Measurements from ENCODE around the gene UNC93B1.

UNC93B1 gene

DNA sequence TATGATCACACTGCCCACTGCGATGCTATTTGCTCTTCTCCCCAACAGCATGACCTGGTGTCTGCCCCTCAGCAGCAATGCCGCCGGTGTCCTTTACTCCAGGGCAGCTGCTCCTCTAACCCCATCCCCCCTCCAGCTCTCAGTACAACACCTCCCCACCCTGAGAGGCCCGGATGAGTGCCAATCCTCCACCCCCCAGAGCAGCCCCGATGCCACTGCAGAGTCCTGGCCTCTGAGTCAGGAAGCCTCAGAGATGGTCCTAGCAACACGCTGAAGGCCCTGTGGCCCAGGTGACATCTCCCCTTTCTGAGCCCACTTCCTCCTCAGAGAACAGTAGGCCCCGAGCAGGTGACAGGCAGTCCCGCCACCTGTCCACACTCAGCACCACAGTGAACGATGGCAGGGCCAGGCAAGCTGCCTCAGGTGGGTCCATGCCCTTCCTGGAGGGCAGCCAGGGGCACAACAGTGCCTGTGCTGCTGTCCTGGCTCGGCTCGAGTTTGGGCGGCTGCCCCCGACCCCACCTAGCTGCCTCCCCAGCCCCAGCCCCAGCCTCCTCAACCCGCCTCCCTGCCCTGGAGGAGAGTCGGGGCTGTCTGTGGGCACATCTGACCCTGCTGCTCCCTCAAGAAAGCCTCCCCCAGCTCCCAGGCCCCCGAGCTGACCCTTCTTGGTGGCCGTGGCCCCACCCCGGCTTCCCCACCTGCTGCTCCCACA is 22.7 kb upstream of the UNC93B1 start:
- in situ Hi-C loops (cut with HindIII; ENCODE audit: low pct_ligation_motif_present, low sequenced_read_pairs), result no loop called here
- H3K27me3 ChIP-seq (replicated peaks), result no peaks in the 10 kb centered on the region
- no peaks in the 10 kb centered on the region for H3K36me3 ChIP-seq (replicated peaks)
- H3K4me3 ChIP-seq (ENCODE audit: low read depth, low read length), result no peak overlapping the region
- H3K27ac ChIP-seq, result no peak overlapping the region
- TF ChIP-seq, protein P1, sequence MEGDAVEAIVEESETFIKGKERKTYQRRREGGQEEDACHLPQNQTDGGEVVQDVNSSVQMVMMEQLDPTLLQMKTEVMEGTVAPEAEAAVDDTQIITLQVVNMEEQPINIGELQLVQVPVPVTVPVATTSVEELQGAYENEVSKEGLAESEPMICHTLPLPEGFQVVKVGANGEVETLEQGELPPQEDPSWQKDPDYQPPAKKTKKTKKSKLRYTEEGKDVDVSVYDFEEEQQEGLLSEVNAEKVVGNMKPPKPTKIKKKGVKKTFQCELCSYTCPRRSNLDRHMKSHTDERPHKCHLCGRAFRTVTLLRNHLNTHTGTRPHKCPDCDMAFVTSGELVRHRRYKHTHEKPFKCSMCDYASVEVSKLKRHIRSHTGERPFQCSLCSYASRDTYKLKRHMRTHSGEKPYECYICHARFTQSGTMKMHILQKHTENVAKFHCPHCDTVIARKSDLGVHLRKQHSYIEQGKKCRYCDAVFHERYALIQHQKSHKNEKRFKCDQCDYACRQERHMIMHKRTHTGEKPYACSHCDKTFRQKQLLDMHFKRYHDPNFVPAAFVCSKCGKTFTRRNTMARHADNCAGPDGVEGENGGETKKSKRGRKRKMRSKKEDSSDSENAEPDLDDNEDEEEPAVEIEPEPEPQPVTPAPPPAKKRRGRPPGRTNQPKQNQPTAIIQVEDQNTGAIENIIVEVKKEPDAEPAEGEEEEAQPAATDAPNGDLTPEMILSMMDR (IDR thresholded peaks at IDR 0.05; ENCODE audit: low read depth, low read length, missing control alignments), result no peak
- DNase-seq, result no peak

DNA sequence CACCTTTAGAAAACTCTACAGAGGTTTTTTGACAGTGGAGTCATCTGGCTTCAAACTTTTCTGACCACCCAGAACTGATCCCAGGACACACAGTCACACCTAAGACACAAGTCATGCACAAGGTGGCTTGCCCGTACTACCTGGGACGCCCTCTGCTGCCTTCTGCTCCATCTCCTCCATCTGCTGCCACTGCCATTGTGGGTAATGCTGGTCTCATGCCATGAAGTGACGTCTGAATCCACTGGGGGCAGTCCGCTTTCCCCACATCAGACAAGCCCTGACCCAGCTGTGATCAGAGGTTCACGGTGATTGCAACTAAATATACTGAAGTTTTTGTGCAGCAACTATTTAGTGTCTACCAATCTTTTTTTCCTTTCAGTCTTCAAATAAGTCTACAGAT is 21.1 kb upstream of the UNC93B1 start:
- no peak for DNase-seq
- no peaks in the 10 kb centered on the region for H3K36me3 ChIP-seq (replicated peaks)
- TF ChIP-seq, protein P1 (IDR thresholded peaks at IDR 0.05; ENCODE audit: low read depth, low read length, missing control alignments), result peak; percentile 30
- no peaks in the 10 kb centered on the region for H3K27me3 ChIP-seq (replicated peaks)
- H3K27ac ChIP-seq, result no peak overlapping the region
- H3K4me3 ChIP-seq (ENCODE audit: low read depth, low read length), result no peak overlapping the region
- in situ Hi-C loops (cut with HindIII; ENCODE audit: low pct_ligation_motif_present, low sequenced_read_pairs), result no loop called here

DNA sequence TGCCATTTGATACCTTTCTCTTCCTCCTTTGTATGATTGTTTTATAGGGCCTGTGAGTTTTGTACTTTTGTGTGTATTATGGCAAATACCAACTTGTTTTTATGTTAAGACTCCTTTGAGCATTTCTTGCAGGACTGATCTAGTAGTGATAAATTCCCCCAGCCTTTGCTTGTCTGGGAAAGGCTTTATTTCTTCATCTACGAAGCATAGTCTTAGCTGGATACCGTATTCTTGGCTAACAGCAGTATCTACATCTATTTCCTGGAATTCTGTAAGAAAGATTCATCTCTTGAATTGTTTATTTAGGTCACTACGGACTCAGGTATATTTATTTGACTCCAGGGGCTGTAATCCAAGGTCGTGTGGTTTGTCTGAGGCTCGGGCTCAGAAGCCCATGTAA is 20.6 kb upstream of the UNC93B1 start:
- no peak for DNase-seq
- in situ Hi-C loops (cut with HindIII; ENCODE audit: low pct_ligation_motif_present, low sequenced_read_pairs), result no loop called here
- Histone ChIP-seq H3K27ac (no peak overlapping the region), H3K27me3 (replicated peaks) (no peaks in the 10 kb centered on the region), H3K36me3 (replicated peaks) (no peaks in the 10 kb centered on the region), H3K4me3 (ENCODE audit: low read depth, low read length) (no peak overlapping the region)
- TF ChIP-seq, protein P1 (IDR thresholded peaks at IDR 0.05; ENCODE audit: low read depth, low read length, missing control alignments), result no peak

DNA sequence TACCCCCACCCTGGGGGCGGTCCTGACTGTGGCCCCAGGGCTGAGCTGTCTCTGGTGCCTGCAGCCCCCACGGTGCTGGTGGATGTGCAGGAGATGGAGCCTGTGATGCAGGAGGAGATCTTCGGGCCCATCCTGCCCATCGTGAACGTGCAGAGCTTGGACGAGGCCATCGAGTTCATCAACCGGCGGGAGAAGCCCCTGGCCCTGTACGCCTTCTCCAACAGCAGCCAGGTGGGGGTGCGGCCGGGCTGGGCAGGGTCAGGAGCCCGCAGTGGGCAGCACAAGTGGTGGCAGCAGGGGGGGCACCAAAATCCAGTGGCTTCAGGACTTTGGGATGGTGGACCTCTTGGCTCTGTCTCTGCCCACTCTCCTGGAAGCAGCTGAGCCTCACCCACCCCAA is 18.6 kb upstream of the UNC93B1 start:
- Histone ChIP-seq H3K36me3 (replicated peaks) (no peaks in the 10 kb centered on the region), H3K27me3 (replicated peaks) (no peaks in the 10 kb centered on the region), H3K4me3 (ENCODE audit: low read depth, low read length) (no peak overlapping the region), H3K27ac (no peak overlapping the region)
- in situ Hi-C loops (cut with HindIII; ENCODE audit: low pct_ligation_motif_present, low sequenced_read_pairs), result no loop called here
- DNase-seq, result no peak
- TF ChIP-seq, protein P1 (IDR thresholded peaks at IDR 0.05; ENCODE audit: low read depth, low read length, missing control alignments), result no peak

DNA sequence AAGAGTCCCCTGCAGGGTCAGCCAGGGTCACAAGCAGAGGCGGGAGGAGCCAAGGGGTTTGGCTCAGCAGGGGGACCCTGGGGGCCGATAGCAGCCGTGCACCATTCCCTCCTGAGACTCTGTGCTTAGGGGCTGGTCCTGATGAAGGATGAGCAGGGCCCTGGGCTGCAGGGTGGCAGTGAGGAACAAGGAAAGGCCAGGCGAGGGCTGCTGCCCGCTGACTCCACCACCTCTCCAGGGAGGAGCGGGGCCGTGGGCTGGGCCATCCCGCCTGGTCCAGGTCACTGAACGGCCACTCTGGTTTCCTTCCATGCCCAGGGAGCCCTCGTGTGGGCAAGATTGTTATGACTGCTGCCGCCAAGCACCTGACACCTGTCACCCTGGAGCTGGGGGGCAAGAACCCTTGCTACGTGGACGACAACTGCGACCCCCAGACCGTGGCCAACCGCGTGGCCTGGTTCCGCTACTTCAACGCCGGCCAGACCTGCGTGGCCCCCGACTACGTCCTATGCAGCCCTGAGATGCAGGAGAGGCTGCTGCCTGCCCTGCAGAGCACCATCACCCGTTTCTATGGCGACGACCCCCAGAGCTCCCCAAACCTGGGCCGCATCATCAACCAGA is 17.4 kb upstream of the UNC93B1 start:
- no peak overlapping the region for H3K27ac ChIP-seq
- TF ChIP-seq, protein P1 (IDR thresholded peaks at IDR 0.05; ENCODE audit: low read depth, low read length, missing control alignments), result peak; percentile 56
- H3K27me3 ChIP-seq (replicated peaks), result no peaks in the 10 kb centered on the region
- in situ Hi-C loops (cut with HindIII; ENCODE audit: low pct_ligation_motif_present, low sequenced_read_pairs), result no loop called here
- H3K36me3 ChIP-seq (replicated peaks), result no peaks in the 10 kb centered on the region
- H3K4me3 ChIP-seq (ENCODE audit: low read depth, low read length), result no peak overlapping the region
- no peak for DNase-seq

Data from brain microvascular endothelial cell (primary cell).